DND-41 (cell line): ENCODE data around the gene FHIT.
A peak's percentile ranks its signal among the peaks of the same experiment; 100 is the strongest.

Experiments used
- ATAC-seq: fragments of 200-7000 bp; cut with Tn5 transposase; 3 replicates; pipeline ENCODE4 v1.9.1; 2021; ENCODE audit warnings: low read depth; ENCODE audit not compliant: insufficient read depth
- DNase-seq: peaks from one replicate; pipeline ENCODE4 v3.0.0-alpha.2; 2020
- H2AFZ ChIP-seq: 2 replicates; pipeline ENCODE4 v1.6.0; 2012; ENCODE audit warnings: low read depth, low read length
- H3K27ac ChIP-seq: 2 replicates; pipeline ENCODE4 v1.5.1; 2012; ENCODE audit warnings: low read length, inconsistent platforms
- H3K27me3 ChIP-seq: fragments of 200-600 bp; sonication (generic); 2 replicates; pipeline ENCODE4 v1.6.0; 2012; ENCODE audit warnings: low read length, mild to moderate bottlenecking, inconsistent platforms; ENCODE audit not compliant: insufficient read depth, poor library complexity
- H3K36me3 ChIP-seq: 2 replicates; pipeline ENCODE4 v1.5.1; 2012; ENCODE audit warnings: low read length, inconsistent platforms; ENCODE audit not compliant: insufficient read depth
- H3K4me1 ChIP-seq: 2 replicates; pipeline ENCODE4 v1.5.1; 2012; ENCODE audit warnings: mild to moderate bottlenecking, low read length; ENCODE audit not compliant: insufficient read depth
- H3K4me2 ChIP-seq: 2 replicates; pipeline ENCODE4 v1.6.0; 2012; ENCODE audit warnings: mild to moderate bottlenecking, moderate library complexity, low read length, inconsistent platforms; ENCODE audit not compliant: insufficient read depth
- H3K4me3 ChIP-seq, 2 experiments: fragments of 200-600 bp in 1 of 2; shearing (Covaris generic) in 1 of 2; 2 replicates each; pipeline ENCODE4 v1.5.1; 2012 to 2016; ENCODE audit warnings: inconsistent platforms in 2 of 2, low read length in 2 of 2, mild to moderate bottlenecking in 2 of 2, low read depth in 1 of 2, moderate library complexity in 1 of 2
- H3K79me2 ChIP-seq: 2 replicates; pipeline ENCODE4 v1.6.0; 2012; ENCODE audit warnings: low read length, inconsistent platforms; ENCODE audit not compliant: insufficient read depth
- H3K9ac ChIP-seq: 2 replicates; pipeline ENCODE4 v1.6.0; 2012; ENCODE audit warnings: low read depth, mild to moderate bottlenecking, inconsistent platforms, low read length, moderate library complexity
- H3K9me3 ChIP-seq: 2 replicates; pipeline ENCODE4 v1.5.1; 2012; ENCODE audit warnings: low read length, moderate library complexity, mild to moderate bottlenecking, inconsistent platforms; ENCODE audit not compliant: insufficient read depth, severe bottlenecking
- H4K20me1 ChIP-seq: 2 replicates; pipeline ENCODE4 v1.6.0; 2012; ENCODE audit warnings: low read length; ENCODE audit not compliant: insufficient read depth
- EZH2 ChIP-seq: IDR thresholded peaks from 3 replicates; pipeline ENCODE4 v1.6.1; 2012; ENCODE audit warnings: borderline replicate concordance, low read depth, mild to moderate bottlenecking, moderate library complexity, low read length, inconsistent platforms; ENCODE audit not compliant: severe bottlenecking
- TF ChIP-seq, protein P1 (sequence below): IDR thresholded peaks from 2 replicates; pipeline ENCODE4 v1.5.1; 2012; ENCODE audit warnings: borderline replicate concordance, low read length, moderate library complexity, mild to moderate bottlenecking; ENCODE audit not compliant: poor library complexity, severe bottlenecking; ENCODE audit errors: extremely low read depth

FHIT gene

DNA sequence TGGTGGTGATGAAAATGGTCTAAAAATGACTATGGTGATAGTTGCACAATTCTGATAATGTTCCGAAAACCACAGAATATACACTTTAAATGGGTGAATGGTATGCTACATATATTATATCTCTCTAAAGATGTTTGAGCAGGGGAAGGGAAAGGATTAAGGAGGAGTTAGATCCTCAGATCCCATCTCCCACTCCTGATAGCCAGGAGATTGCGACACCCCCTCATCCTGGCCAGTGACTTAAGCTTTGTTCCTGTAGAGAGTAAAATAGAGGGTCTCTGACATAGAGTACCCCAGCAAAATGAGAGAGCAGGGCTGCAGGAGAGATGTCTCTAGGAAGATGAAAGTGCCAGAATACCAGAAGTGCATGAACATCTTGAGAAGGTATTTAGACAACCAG, 984.8 kb downstream of the FHIT start:
- no peaks in the 10 kb centered on the region for H3K79me2 ChIP-seq
- H4K20me1 ChIP-seq = no peaks in the 10 kb centered on the region
- DNase-seq (no peak), ATAC-seq (no peak)
- H3K9ac ChIP-seq = no peak overlapping the region
- H3K4me3 ChIP-seq = no peak overlapping the region
- H2AFZ ChIP-seq = no peak overlapping the region
- H3K4me2 ChIP-seq = no peak overlapping the region
- no peak for TF ChIP-seq EZH2
- TF ChIP-seq, protein P1, sequence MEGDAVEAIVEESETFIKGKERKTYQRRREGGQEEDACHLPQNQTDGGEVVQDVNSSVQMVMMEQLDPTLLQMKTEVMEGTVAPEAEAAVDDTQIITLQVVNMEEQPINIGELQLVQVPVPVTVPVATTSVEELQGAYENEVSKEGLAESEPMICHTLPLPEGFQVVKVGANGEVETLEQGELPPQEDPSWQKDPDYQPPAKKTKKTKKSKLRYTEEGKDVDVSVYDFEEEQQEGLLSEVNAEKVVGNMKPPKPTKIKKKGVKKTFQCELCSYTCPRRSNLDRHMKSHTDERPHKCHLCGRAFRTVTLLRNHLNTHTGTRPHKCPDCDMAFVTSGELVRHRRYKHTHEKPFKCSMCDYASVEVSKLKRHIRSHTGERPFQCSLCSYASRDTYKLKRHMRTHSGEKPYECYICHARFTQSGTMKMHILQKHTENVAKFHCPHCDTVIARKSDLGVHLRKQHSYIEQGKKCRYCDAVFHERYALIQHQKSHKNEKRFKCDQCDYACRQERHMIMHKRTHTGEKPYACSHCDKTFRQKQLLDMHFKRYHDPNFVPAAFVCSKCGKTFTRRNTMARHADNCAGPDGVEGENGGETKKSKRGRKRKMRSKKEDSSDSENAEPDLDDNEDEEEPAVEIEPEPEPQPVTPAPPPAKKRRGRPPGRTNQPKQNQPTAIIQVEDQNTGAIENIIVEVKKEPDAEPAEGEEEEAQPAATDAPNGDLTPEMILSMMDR = no peak
- H3K9me3 ChIP-seq = peaks cover 13% of the 10 kb centered on the region
- no peaks in the 10 kb centered on the region for H3K36me3 ChIP-seq
- H3K4me1 ChIP-seq = peaks cover 27% of the 10 kb centered on the region
- H3K27me3 ChIP-seq = no peaks in the 10 kb centered on the region
- H3K27ac ChIP-seq = no peak overlapping the region

DNA sequence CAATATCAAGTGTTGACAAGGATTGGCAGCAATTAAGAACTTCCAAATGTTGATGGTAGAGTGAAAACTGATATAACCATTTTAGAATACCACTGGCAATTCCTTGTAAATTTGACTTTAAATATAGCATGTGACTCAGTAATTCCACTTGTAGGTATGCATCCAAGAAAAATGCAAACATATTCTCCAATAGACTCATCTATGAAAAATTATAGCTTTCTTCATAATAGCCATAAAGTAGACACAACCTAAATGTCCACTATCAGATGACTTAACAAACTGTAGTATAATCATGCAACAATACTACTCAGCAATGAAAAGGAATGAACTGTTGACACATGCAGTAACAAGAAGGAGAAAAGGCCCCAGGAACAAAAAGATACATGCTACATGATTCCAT, 988.1 kb downstream of the FHIT start:
- Histone ChIP-seq H3K27me3 (no peaks in the 10 kb centered on the region), H3K9ac (no peak overlapping the region), H3K9me3 (peaks cover 13% of the 10 kb centered on the region), H2AFZ (no peak overlapping the region), H3K4me2 (peak overlapping the region; percentile 10; the same call in 1 of the 2 replicates), H4K20me1 (no peaks in the 10 kb centered on the region), H3K79me2 (no peaks in the 10 kb centered on the region), H3K36me3 (no peaks in the 10 kb centered on the region), H3K4me3 (no peak overlapping the region), H3K27ac (peak overlapping the region; percentile 91), H3K4me1 (peaks cover 59% of the 10 kb centered on the region)
- ATAC-seq = no peak
- no peak for DNase-seq
- TF ChIP-seq, protein P1 = no peak
- TF ChIP-seq EZH2 = no peak

GRCh38 chr3:60262546-60262945, 988.7 kb downstream of the FHIT start:
- DNase-seq = peak; percentile 57
- Histone ChIP-seq H4K20me1 (no peaks in the 10 kb centered on the region), H3K36me3 (no peaks in the 10 kb centered on the region), H3K27ac (peak overlapping the region; percentile 91), H3K79me2 (no peaks in the 10 kb centered on the region), H3K27me3 (no peaks in the 10 kb centered on the region), H2AFZ (0 out of 2 replicates have a peak overlapping the region, but pooled peaks have one; percentile 18), H3K9ac (peak overlapping the region; percentile 32), H3K4me3 (no peak overlapping the region), H3K4me2 (peak overlapping the region; percentile 10; the same call in 1 of the 2 replicates), H3K4me1 (peaks cover 64% of the 10 kb centered on the region), H3K9me3 (peaks cover 13% of the 10 kb centered on the region)
- TF ChIP-seq, protein P1 = no peak
- no peak for TF ChIP-seq EZH2
- peak; percentile 89 for ATAC-seq

- Histone ChIP-seq H3K4me2 (no peak overlapping the region), H4K20me1 (no peaks in the 10 kb centered on the region), H3K4me3 (no peak overlapping the region), H3K27me3 (no peaks in the 10 kb centered on the region), H3K4me1 (peaks cover 77% of the 10 kb centered on the region), H3K9ac (no peak overlapping the region), H2AFZ (no peak overlapping the region), H3K36me3 (no peaks in the 10 kb centered on the region), H3K27ac (peak overlapping the region; percentile 91; the same call in 1 of the 2 replicates), H3K79me2 (no peaks in the 10 kb centered on the region), H3K9me3 (peaks cover 13% of the 10 kb centered on the region)
- DNase-seq (no peak), ATAC-seq (no peak)
- TF ChIP-seq EZH2 = no peak
- TF ChIP-seq, protein P1 = no peak
Observed at GRCh38 chr3:60260546-60260945, 990.7 kb downstream of the FHIT start.
